Lung microvascular endothelial cell (primary cell): ENCODE results near the gene PPP1R1A. TPM values are rescaled to one million over a fixed set of nuclear protein-coding genes. Genes with fewer than 3 reads are reported as not detected.

ENCODE experiments used
- DNase-seq, 2 donors: peaks; one replicate each; pipeline versions ENCODE4 v3.0.0 to v3.0.0-alpha.2; 2010; ENCODE audit warnings: low read depth in 2 of 2
- total RNA-seq: library from RNA; depleted of rRNA; stranded (reverse); fragments of >200 nt; gene quantifications from 2 replicates; pipeline ENCODE4 v1.2.1, GENCODE V29; 2014

PPP1R1A gene
- total RNA-seq, 1 donor from 2014 or later = not detected

- DNase-seq = no peak
These were observed 53.0 kb downstream of the PPP1R1A start for GRCh38 chr12:54535474-54535873.

- no peak for DNase-seq
These were observed 58.9 kb downstream of the PPP1R1A start for GRCh38 chr12:54529581-54529980.

Other genes with a start within 250 kb of the PPP1R1A start
- under 0.01 TPM in 1 of 2 replicates, not detected in the other for gene GPR84, start 224.2 kb downstream of the PPP1R1A start, total RNA-seq
- gene ZNF385A, start 203.9 kb downstream of the PPP1R1A start, total RNA-seq = 0.65 and 0.99 TPM in 2 replicates
- gene ITGA5, start 169.4 kb downstream of the PPP1R1A start, total RNA-seq = 257 and 294 TPM in 2 replicates
- not detected in 2 replicates for gene GTSF1, start 115.1 kb downstream of the PPP1R1A start, total RNA-seq
- gene NCKAP1L, start 90.9 kb downstream of the PPP1R1A start, total RNA-seq = under 0.01 TPM in 1 of 2 replicates, not detected in the other
- not detected in 2 replicates for gene PDE1B, start 39.1 kb downstream of the PPP1R1A start, total RNA-seq
- not detected in 2 replicates for gene LACRT, start 46.2 kb upstream of the PPP1R1A start, total RNA-seq
- gene DCD, start 59.7 kb upstream of the PPP1R1A start, total RNA-seq = not detected in 2 replicates